Measurements from ENCODE around the gene CMTR1. TPM values are rescaled to one million over a fixed set of nuclear protein-coding genes. Genes with fewer than 3 reads are reported as not detected.

Gene CMTR1
- total and polyA plus RNA-seq, 9 donors: 27.3 to 35.3 (median 31.7) TPM

DNA sequence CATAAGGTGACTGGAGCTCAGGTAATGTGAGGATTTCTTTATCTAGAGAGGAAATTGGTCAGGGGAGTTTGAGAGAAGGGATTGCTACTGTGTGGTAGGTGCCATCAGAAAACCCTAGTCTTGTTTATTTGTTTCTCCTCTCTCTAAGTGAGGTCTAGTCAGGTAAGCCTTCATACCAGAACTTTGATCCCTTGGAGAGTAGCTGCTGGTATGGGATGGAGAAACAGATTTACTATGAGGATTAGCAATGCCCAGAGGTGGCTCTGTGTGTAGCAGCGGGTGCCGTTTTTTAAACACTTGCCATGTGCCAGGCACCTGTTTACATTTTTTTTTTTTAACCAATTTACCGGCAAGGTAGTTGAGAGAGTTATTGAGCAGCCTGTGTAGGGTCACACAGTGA, 19.5 kb downstream of the CMTR1 start:
- no peak overlapping the region for H3K4me3 ChIP-seq (ENCODE audit: low read length)
- WGBS (ENCODE audit: insufficient coverage): 60% methylated on average over 1 of the region's 3 CpGs
- DNase-seq: no peak
- H3K27ac ChIP-seq (ENCODE audit: low read length): no peak overlapping the region
- no peaks in the 10 kb centered on the region for H3K9me3 ChIP-seq (replicated peaks; ENCODE audit: control insufficient read depth, low read depth, low read length)
- H3K4me1 ChIP-seq (ENCODE audit: control insufficient read depth, insufficient read depth, low read length): no peaks in the 10 kb centered on the region
- no peaks in the 10 kb centered on the region for H3K27me3 ChIP-seq (ENCODE audit: control insufficient read depth, insufficient read depth, low read length)
- peaks cover 81% of the 10 kb centered on the region for H3K36me3 ChIP-seq (ENCODE audit: control insufficient read depth, insufficient read depth, low read length)

DNA sequence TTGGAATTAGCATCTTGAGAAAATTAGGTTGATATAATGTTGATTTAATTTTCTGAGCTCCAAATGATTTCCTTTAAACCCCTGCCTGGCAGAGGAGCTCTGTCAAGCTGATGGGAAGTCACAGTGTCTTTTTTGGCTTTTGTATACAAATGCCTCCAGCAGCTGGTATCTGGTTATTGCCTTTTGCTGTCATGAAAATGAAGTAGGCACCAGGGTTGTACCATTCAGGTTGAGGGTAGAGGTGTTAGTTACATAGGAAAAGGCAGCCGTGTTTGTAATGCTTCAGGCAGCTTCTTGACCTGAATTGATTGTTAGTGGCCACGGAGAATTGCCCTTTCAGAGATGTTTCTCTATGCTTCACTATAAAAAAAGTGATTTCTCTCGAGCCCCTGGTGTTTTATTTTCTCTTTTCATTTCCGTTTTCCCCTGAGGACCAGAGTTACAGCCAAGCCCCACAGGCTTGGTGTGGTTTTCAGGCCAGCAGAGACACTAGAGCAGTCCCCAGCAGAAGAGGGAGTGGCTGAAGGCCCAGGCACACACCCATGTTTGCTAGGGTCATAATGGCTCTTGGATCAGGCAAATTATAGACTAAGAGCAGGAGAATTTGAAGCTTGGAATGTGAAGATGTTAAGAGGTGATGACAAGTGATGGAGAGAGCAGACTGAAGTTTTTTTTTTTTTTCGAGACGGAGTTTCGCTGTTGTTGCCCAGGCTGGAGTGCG, 21.6 kb downstream of the CMTR1 start:
- H3K36me3 ChIP-seq (ENCODE audit: control insufficient read depth, insufficient read depth, low read length): peaks cover 80% of the 10 kb centered on the region
- peaks cover 3% of the 10 kb centered on the region for H3K4me1 ChIP-seq (ENCODE audit: control insufficient read depth, insufficient read depth, low read length)
- H3K27me3 ChIP-seq (ENCODE audit: control insufficient read depth, insufficient read depth, low read length): no peaks in the 10 kb centered on the region
- no peak overlapping the region for H3K4me3 ChIP-seq (ENCODE audit: low read length)
- H3K27ac ChIP-seq (ENCODE audit: low read length): no peak overlapping the region
- WGBS (ENCODE audit: insufficient coverage): 90% methylated on average over 2 of the region's 8 CpGs
- DNase-seq: no peak
- no peaks in the 10 kb centered on the region for H3K9me3 ChIP-seq (replicated peaks; ENCODE audit: control insufficient read depth, low read depth, low read length)

DNA sequence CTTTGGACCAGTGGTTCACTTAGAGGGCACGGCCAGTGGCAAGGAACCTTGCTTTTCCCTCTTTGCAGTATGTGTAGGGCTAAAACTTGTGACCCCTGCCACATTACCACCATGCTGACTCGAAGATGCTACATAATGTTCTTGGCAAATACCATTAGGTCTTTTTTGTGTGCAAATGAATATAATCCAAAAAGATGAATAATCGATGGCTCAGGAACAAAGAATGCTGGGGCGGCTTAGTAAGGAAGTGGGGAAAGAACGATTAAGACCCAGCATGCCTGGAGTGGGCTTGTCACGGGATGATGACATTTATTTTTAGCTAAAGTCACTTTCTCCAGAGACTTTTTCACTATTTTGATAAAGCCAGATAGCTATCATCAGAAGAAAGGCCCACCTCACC, 23.1 kb downstream of the CMTR1 start:
- no peaks in the 10 kb centered on the region for H3K27me3 ChIP-seq (ENCODE audit: control insufficient read depth, insufficient read depth, low read length)
- peaks cover 12% of the 10 kb centered on the region for H3K4me1 ChIP-seq (ENCODE audit: control insufficient read depth, insufficient read depth, low read length)
- no peak overlapping the region for H3K27ac ChIP-seq (ENCODE audit: low read length)
- peaks cover 83% of the 10 kb centered on the region for H3K36me3 ChIP-seq (ENCODE audit: control insufficient read depth, insufficient read depth, low read length)
- DNase-seq: no peak
- no peaks in the 10 kb centered on the region for H3K9me3 ChIP-seq (replicated peaks; ENCODE audit: control insufficient read depth, low read depth, low read length)
- WGBS (ENCODE audit: insufficient coverage): 83% methylated on average over 1 of the region's 6 CpGs
- no peak overlapping the region for H3K4me3 ChIP-seq (ENCODE audit: low read length)

DNA sequence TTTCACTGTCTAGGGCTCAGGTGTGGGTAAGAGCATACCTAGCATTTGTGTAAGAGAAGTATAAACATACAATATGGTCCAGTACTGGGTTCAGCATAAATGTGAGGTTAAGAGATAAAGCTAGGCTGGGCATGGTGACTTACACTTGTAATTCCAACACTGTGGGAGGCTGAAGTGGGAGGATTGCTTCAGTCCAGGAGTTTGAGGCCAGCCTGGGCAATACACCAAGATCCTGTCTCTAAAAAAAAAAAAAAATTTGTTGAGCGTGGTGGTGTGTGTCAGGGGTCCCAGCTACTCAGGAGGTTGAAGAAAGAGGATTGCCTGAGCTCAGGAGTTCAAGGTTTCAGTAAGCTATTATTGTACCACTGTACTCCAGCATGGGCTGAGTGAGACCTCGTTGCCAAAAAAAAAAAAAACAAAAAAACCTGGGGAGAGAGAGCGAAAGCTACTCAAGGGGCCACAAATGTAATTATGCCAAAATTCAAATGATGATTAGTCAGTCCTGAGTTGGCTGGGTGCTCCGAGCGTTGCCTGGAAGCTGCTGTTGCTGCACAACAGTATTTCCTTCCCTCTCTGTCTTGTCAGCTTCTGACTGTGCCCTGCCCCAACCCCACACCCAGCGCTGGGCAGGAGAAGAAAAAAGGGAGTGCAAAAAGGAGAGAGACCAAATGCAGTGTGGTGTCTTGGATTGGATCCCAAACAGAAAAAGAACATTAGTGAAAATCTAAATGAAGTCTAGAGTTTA, 24.0 kb downstream of the CMTR1 start:
- H3K36me3 ChIP-seq (ENCODE audit: control insufficient read depth, insufficient read depth, low read length): peaks cover 83% of the 10 kb centered on the region
- 0% methylated on average over 1 of the region's 6 CpGs for WGBS (ENCODE audit: insufficient coverage)
- no peak overlapping the region for H3K4me3 ChIP-seq (ENCODE audit: low read length)
- H3K27ac ChIP-seq (ENCODE audit: low read length): no peak overlapping the region
- peaks cover 15% of the 10 kb centered on the region for H3K4me1 ChIP-seq (ENCODE audit: control insufficient read depth, insufficient read depth, low read length)
- no peaks in the 10 kb centered on the region for H3K27me3 ChIP-seq (ENCODE audit: control insufficient read depth, insufficient read depth, low read length)
- DNase-seq: no peak
- H3K9me3 ChIP-seq (replicated peaks; ENCODE audit: control insufficient read depth, low read depth, low read length): no peaks in the 10 kb centered on the region

DNA sequence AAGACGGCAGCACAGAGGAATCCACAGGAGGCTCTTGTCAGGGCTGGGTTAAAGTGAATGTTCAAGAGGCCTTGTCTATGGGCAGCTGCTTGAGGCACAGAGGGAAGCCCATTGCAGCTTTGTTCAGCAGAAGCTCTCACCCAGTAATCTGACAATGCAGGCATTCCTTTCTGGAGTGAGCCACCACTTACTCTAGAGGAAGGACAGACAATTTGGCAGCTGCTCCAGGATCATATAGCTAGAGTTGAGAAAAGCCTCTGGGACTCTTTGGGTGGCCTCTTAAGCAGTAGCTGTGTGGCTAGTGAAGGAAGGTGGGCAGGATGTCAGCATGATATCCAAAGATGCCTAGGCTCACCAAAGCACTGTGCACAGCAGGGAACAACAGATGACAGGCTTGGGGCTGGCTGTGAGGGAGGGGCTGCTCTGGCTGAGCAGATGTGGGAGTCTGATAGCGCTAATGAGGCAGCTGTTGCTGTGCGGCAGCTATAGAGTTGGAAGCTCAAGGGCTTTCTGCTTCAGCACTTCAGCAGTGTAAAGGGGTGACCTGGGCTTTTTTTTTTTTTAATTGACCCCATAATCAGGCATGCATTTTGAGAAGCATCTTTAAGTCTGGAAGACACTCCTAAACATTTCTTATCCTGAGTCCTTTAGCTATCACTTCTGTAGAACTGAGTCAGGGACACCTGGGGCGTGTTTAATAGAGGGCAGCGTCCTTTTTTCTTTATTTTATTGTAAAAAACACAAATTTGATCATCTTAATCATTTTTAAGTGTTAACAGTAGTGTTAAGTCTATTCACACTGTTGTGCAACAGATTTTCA, 27.2 kb downstream of the CMTR1 start:
- no peaks in the 10 kb centered on the region for H3K9me3 ChIP-seq (replicated peaks; ENCODE audit: control insufficient read depth, low read depth, low read length)
- no peaks in the 10 kb centered on the region for H3K27me3 ChIP-seq (ENCODE audit: control insufficient read depth, insufficient read depth, low read length)
- H3K36me3 ChIP-seq (ENCODE audit: control insufficient read depth, insufficient read depth, low read length): peaks cover 75% of the 10 kb centered on the region
- H3K27ac ChIP-seq (ENCODE audit: low read length): no peak overlapping the region
- H3K4me3 ChIP-seq (ENCODE audit: low read length): no peak overlapping the region
- peaks cover 15% of the 10 kb centered on the region for H3K4me1 ChIP-seq (ENCODE audit: control insufficient read depth, insufficient read depth, low read length)
- 82% methylated on average over 2 of the region's 5 CpGs for WGBS (ENCODE audit: insufficient coverage)
- peak; percentile 39 for DNase-seq

DNA sequence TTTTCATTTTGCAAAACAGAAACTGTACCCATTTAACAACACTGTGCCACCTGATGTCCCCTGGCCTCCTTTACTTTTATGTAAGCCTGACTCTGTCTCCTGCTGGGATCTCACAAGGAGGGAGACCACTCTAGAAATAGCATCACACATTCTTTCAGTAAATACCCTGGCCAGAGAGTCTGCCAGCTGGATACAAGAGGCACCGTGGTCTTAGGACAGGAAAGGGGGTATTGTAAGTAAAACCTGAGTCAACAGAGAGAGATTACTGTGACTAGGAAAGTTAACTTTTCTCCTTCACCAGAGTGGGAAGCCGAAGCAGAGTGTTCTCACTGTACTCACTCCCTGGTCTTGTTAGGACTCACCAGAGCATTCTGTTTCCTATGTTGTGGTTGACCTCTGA, 27.8 kb downstream of the CMTR1 start:
- Histone ChIP-seq H3K27ac (ENCODE audit: low read length) (no peak overlapping the region), H3K36me3 (ENCODE audit: control insufficient read depth, insufficient read depth, low read length) (peaks cover 71% of the 10 kb centered on the region), H3K9me3 (replicated peaks; ENCODE audit: control insufficient read depth, low read depth, low read length) (no peaks in the 10 kb centered on the region), H3K4me1 (ENCODE audit: control insufficient read depth, insufficient read depth, low read length) (peaks cover 15% of the 10 kb centered on the region), H3K27me3 (ENCODE audit: control insufficient read depth, insufficient read depth, low read length) (no peaks in the 10 kb centered on the region), H3K4me3 (ENCODE audit: low read length) (no peak overlapping the region)
- no peak for DNase-seq
- WGBS (ENCODE audit: insufficient coverage): 100% methylated on average over 1 of the region's 2 CpGs

DNA sequence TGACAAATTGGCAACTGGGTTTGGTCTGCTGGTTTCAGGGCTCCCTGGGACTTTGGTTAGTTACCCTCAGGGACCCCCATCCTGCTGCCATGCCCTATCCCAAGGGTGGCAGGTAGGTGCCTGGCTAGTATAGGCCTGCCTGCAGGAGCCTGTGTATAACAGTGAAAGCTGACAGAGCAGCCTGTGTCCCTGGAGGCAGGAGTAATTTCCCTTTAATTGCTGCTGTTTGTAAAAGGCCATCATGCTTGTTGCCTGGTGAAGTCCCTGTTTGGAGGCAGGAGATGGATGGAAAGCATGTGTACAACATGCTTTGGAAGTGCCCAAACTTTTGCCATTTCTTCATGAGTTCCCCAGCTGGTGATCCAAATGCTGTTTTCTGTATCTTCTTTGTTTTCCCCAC, 30.1 kb downstream of the CMTR1 start:
- Histone ChIP-seq H3K4me3 (ENCODE audit: low read length) (no peak overlapping the region), H3K27ac (ENCODE audit: low read length) (no peak overlapping the region), H3K27me3 (ENCODE audit: control insufficient read depth, insufficient read depth, low read length) (no peaks in the 10 kb centered on the region), H3K4me1 (ENCODE audit: control insufficient read depth, insufficient read depth, low read length) (peaks cover 15% of the 10 kb centered on the region), H3K36me3 (ENCODE audit: control insufficient read depth, insufficient read depth, low read length) (peaks cover 59% of the 10 kb centered on the region), H3K9me3 (replicated peaks; ENCODE audit: control insufficient read depth, low read depth, low read length) (peaks cover 6% of the 10 kb centered on the region)
- no peak for DNase-seq

DNA sequence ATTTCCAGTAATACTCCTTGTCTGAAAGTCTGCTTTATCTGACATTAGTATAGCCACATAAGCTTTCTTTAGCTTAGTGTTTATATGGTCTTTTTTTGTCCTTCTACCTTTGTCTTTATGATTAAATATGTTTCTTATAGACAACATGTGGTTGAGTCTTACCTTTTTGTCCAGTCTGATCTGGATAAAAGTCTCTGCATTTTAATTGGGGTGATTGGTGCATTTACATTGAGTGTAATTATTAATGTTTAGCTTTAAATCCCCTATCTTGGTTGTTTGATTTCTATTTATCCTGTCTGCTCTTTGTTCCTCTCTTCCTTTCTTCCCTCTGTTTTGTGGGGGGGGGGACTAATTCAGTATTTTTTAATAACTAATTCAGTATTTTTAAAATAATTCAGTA, 34.7 kb downstream of the CMTR1 start:
- peaks cover 6% of the 10 kb centered on the region for H3K9me3 ChIP-seq (replicated peaks; ENCODE audit: control insufficient read depth, low read depth, low read length)
- H3K36me3 ChIP-seq (ENCODE audit: control insufficient read depth, insufficient read depth, low read length): peaks cover 40% of the 10 kb centered on the region
- DNase-seq: no peak
- peaks cover 10% of the 10 kb centered on the region for H3K4me1 ChIP-seq (ENCODE audit: control insufficient read depth, insufficient read depth, low read length)
- no peak overlapping the region for H3K4me3 ChIP-seq (ENCODE audit: low read length)
- H3K27ac ChIP-seq (ENCODE audit: low read length): no peak overlapping the region
- H3K27me3 ChIP-seq (ENCODE audit: control insufficient read depth, insufficient read depth, low read length): no peaks in the 10 kb centered on the region

DNA sequence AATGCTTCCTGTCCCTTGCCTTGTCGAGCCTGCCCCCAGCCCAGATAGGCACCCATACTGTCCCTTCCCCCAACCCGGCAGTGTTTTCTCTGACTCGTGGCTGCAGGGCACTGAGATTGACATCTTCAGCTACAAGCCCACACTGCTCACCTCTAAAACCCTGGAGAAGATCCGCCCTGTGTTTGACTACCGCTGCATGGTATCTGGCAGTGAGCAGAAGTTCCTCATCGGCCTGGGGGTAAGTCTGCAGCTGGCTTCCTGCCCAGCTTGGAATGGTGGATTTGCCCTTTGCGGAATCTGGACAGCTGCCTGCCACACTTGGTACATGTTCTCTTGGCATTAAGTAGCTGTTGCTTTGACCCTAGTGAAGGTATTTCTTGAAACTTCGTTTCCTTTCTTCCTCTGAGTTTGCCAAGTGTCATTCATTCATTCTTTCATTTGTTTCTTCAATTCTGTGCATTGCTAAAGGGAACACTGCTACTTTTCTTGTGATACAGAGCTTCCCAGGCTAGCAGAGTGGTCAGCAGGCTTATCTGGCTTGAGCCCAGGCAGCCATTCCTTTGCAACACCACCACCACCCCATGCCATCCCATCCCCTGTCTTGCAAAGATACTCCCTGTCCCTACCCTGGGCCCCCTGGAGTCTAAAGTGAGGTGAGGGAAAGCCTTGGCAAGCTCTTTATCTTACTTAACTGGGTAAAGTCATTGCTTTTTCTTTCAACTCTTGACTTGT, 40.5 kb downstream of the CMTR1 start:
- no peaks in the 10 kb centered on the region for H3K27me3 ChIP-seq (ENCODE audit: control insufficient read depth, insufficient read depth, low read length)
- H3K27ac ChIP-seq (ENCODE audit: low read length): peak overlapping the region; percentile 9
- H3K4me3 ChIP-seq (ENCODE audit: low read length): no peak overlapping the region
- peak; percentile 79 for DNase-seq
- WGBS (ENCODE audit: insufficient coverage): 65% methylated on average over 6 of the region's 8 CpGs
- H3K36me3 ChIP-seq (ENCODE audit: control insufficient read depth, insufficient read depth, low read length): peaks cover 74% of the 10 kb centered on the region
- H3K4me1 ChIP-seq (ENCODE audit: control insufficient read depth, insufficient read depth, low read length): peaks cover 44% of the 10 kb centered on the region
- H3K9me3 ChIP-seq (replicated peaks; ENCODE audit: control insufficient read depth, low read depth, low read length): no peaks in the 10 kb centered on the region

DNA sequence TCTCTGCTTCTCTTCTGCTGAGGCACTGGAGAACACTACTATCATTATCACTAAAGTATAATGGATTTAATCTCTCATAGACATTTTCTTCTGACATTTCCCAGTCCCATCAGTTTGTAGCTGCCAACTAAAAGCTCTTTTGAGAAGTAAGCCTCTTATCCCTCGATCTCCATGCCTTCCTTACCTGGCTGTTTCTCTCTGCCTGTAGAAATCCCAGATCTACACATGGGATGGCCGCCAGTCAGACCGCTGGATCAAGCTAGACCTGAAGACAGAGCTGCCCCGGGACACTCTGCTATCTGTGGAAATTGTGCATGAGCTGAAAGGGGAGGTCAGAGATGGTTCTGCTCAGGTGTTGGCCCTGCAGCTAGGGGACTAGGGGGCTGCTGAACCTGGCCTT, 41.3 kb downstream of the CMTR1 start:
- no peak overlapping the region for H3K4me3 ChIP-seq (ENCODE audit: low read length)
- WGBS (ENCODE audit: insufficient coverage): 95% methylated on average over 4 of the region's 4 CpGs
- H3K27me3 ChIP-seq (ENCODE audit: control insufficient read depth, insufficient read depth, low read length): no peaks in the 10 kb centered on the region
- peaks cover 77% of the 10 kb centered on the region for H3K36me3 ChIP-seq (ENCODE audit: control insufficient read depth, insufficient read depth, low read length)
- peak overlapping the region; percentile 9 for H3K27ac ChIP-seq (ENCODE audit: low read length)
- H3K4me1 ChIP-seq (ENCODE audit: control insufficient read depth, insufficient read depth, low read length): peaks cover 49% of the 10 kb centered on the region
- H3K9me3 ChIP-seq (replicated peaks; ENCODE audit: control insufficient read depth, low read depth, low read length): no peaks in the 10 kb centered on the region
- DNase-seq: no peak

Data from muscle of leg (tissue), 11 donors.